Right ventricle myocardium inferior (tissue), 1 donor: ENCODE data around the gene GUCA1C. TPM values are rescaled to one million over a fixed set of nuclear protein-coding genes. Genes with fewer than 3 reads are reported as not detected.

Source experiments
- ATAC-seq: fragments of 200-7000 bp; cut with Tn5 transposase; one replicate; pipeline ENCODE4 v1.9.1; 2020; ENCODE audit warnings: mild to moderate bottlenecking, moderate library complexity
- DNase-seq: peaks from one replicate; pipeline ENCODE4 v3.0.0; 2021; ENCODE audit errors: missing footprints
- intact Hi-C: fragments of 100-400 bp; cut with DNase I; formaldehyde crosslinking; loops from one replicate; pipeline ENCODE4 v1.11.0; 2022
- long read RNA-seq: library from polyadenylated mRNA; unstranded; transcript quantifications from one replicate; pipeline ENCODE4 v2.0.0, GENCODE V29; 2021
- total RNA-seq: library from RNA; stranded (reverse); fragmentation: NEBNext Ultra II Directional; extraction: Animal tissue kit (Norgen Biotek cat#: 25700); gene quantifications from one replicate; pipeline ENCODE4 v1.2.1, GENCODE V29; 2021
- donor health status: DM: no; HTN: yes; CAD: no; lungs with severe emphysema.

GUCA1C gene
- not detected for total RNA-seq
- long read RNA-seq, result 0 reads

DNA sequence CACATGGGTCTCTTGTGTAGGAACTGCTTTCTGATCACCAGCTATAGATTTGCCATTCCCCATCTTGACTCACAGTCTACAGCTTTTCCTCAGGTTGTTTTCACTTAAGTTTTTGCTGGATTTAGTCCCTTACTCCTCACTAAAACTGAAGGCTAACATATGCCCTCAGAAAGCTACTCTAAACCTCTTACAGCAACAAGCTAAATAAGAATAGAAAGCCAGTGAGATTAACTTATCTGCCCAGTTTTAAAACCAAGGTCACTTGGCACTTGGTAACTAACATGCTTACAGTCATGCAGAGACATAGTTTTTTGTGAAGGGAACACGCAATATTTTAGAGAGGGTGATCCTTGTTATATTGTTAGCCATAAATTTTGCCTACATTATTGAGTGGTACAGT is at the start of gene GUCA1C:
Gene GUCA1C (minus strand): TSS at position 180 of the 400 bp plus-strand sequence. CDS start 117 bp downstream, at position 63.
- intact Hi-C loops, result no loop called here
- ATAC-seq, result no peak
- no peak for DNase-seq

DNA sequence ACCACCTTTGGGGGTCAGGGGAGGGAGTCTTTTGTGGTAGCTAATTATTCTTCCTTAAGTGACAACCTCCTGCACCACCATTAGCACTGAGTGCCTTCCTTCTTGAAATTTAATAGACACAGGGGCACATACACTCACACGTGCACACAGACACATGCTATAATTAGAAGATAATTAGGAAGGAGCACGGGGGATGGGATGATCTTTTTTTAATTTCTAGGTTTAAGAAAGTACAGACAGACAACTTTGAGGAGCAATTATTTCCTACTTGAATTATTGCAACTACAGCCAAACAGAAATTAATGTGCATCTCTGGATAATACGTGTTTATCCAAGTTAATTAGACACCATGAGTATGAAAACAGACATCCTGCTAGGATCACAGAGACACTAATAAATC is 44.8 kb upstream of the GUCA1C start:
- intact Hi-C loops, result no loop called here

GRCh38 chr3:108985844-108986243 is 32.2 kb upstream of the GUCA1C start:
- ATAC-seq, result no peak
- no peak for DNase-seq
- intact Hi-C loops, result no loop called here

More for the DNA sequence above, 44.8 kb upstream of the GUCA1C start:
- DNase-seq (no peak), ATAC-seq (no peak)

DNA sequence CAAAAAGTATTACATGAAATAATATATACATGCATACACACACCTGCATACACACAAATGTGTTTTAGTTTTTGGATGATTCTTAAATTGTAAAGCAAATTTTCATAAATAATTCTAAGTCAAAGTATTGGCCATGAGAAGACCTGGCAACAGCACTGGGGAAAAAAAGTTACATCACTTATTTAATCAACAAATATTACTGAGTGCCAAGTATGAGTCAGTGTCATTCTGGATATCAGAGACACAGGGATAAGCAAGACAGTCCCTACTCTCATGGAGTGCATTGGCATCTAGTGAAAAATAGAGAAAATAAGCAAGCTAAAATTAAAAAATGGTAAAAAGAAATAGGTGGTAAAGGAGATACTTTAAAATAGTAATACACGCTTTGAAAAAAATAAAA is 29.4 kb upstream of the GUCA1C start:
- intact Hi-C loops, result no loop called here
- no peak for DNase-seq
- ATAC-seq, result no peak

DNA sequence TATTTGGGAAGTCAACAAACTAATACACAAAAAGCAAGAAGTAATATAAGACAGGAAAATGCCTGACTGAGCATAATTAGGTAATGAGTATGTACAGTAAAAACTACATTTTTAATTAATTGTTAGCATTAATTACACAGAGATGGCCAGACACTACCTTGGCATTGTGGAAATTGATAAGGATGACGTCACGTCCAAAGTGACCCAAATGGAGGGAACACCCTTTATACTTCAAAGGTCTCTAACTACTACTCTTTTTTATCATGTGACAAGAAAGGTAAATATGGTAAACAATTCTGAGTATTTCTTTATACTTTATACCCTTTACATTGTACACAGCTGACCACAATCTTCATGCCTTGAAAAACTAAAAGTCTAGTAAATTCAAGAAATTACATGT is 22.4 kb upstream of the GUCA1C start:
- ATAC-seq (no peak), DNase-seq (no peak)
- intact Hi-C loops, result no loop called here

DNA sequence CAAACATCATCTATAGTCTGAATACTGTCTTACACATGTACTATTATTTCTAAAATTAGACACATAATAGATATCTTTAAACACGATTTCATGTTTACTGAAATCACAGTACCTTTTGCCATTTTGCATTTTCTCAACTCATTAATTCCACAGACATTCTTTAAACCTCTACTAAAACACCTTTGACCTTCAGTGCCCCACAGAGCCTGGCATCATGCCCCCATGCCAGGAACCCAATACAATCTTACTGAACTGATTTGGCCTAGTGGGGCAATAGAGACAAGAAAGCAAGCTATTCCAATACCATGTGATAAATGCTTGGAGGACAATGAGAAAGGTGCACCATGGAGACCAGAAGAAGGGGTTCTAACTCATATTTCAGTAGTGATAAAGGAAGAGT is 19.3 kb upstream of the GUCA1C start:
- ATAC-seq (no peak), DNase-seq (no peak)
- intact Hi-C loops, result no loop called here

GRCh38 chr3:108972482-108972881 is 18.8 kb upstream of the GUCA1C start:
- intact Hi-C loops, result no loop called here
- DNase-seq (no peak), ATAC-seq (no peak)

- DNase-seq, result no peak
- intact Hi-C loops, result no loop called here
- no peak for ATAC-seq
Observed at GRCh38 chr3:108970561-108970960, 16.9 kb upstream of the GUCA1C start.

- ATAC-seq (no peak), DNase-seq (no peak)
- intact Hi-C loops, result no loop called here
Observed at GRCh38 chr3:108966773-108967172, 13.1 kb upstream of the GUCA1C start.

GRCh38 chr3:108959017-108959416 is 5.3 kb upstream of the GUCA1C start:
- intact Hi-C loops, result no loop called here
- DNase-seq (no peak), ATAC-seq (no peak)

DNA sequence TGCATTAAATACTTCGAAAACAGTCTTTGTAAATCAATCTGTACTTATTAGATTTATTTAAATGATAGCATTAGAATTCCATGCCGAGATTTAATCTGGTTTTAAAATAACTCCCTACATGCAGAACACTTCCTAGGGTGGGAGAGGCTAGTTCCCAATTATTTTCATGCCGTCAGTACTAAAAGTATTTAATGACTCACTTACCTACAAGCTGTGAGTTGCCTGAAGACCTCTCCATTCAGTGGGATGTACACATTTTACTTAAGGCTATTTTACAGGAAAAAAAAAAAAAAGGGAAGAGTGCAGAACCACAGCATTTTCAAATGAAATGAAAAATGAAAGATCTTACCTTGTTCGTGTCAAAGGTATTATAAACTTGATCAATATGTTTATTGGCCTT is 469 bp downstream of the GUCA1C start:
- ATAC-seq (no peak), DNase-seq (no peak)
- intact Hi-C loops, result no loop called here

DNA sequence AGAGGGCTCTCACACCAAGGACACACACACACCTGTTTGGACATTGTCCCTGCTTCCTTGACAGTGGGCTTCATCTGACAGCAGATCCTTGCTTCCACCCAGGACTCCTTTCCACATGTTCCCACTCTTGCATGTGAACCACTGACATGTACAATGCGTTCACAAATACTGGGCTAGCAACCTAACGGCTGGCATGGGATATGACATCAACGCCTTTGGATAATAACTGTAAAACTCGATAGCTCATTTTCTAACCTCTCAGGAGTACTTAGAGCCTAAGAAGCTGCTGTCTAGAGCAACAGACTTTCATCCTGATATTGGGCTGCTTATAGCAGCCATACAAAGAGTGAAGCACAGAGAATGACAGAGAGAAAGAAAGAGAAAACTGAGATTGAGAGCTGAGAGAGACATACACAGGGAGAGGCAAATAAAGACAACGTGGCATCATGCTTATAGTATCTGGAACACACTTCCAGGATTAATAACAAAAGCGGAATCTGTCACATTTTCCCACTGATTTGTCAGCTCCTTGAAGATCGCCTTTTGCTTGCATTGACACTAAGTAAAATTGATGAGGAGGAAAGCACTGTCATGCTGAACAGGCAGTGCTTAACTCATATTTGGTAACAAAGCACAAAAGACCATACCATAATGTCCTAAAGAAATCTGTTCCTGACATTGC is 1.7 kb downstream of the GUCA1C start:
- DNase-seq, result no peak
- intact Hi-C loops, result no loop called here
- ATAC-seq, result no peak

- intact Hi-C loops, result no loop called here
- DNase-seq, result no peak
- no peak for ATAC-seq
Observed at GRCh38 chr3:108947855-108948254, 5.8 kb downstream of the GUCA1C start.

DNA sequence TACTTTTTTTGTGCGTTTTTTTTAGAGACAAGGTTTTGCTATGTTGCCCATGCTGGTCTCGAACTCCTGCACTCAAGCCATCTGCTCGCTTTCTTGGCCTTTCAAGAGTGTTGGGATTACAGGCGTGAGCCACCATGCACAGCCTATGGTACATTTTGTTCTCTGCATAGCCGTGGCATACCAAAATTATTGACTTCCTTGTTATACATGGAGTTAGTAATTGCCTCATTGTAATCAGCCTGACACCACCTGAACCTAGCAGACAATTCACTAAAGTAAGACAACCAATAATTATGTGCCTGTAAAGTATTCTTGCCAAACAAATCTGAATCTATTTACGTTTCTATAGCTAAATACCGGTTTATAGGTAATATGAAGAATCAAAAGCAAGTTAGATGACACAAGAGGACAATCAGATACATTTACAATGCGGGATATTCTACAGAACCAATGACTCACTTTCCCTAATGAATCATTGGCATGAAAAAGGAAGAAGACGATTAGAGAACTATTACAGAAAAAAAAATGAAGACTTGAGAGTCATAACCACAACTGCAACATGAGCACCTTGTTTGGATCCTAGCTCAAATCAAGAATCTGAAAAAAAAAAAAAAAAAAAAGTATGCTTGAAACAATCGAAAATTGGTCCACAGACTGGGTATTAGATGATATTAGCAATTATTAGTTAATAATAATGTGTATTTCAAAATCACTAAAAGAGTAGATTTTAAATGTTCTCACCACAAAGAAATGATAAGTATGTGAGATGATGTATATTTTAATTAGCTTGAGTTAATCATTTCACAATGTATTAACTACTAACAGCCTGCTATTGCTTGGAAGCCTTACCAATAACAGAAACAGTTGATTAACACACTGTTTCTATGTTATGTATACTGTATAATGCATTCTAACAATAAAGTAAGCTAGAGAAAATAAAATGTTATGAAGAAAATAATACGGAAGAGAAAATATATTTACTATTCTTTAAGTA is 7.1 kb downstream of the GUCA1C start:
- ATAC-seq, result no peak
- DNase-seq, result no peak
- intact Hi-C loops, result no loop called here

GRCh38 chr3:108940568-108941263 is 13.0 kb downstream of the GUCA1C start:
- intact Hi-C loops, result no loop called here
- DNase-seq (no peak), ATAC-seq (no peak)

DNA sequence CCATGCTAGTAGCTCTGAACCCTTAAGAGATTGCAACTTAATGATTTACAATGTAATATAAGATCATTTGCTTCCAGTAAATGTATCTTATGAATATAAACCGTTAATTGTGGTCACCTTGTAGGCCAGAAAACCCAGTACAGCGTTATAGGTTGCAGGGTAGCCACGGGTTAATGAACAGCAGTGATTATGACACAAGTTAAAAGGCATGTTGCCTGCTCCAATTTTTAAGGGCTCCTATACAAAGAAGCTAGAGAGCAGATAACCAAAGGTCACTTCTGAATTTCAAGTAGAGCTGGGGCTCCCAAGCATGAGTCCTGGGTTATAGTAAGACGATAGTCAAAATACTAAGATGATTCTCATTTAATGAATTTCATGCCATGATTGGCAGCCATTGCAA is 13.5 kb downstream of the GUCA1C start:
- no peak for DNase-seq
- no peak for ATAC-seq
- intact Hi-C loops, result no loop called here

GRCh38 chr3:108936924-108937689 is 16.6 kb downstream of the GUCA1C start:
- intact Hi-C loops, result no loop called here
- ATAC-seq, result peak; percentile 34
- DNase-seq, result no peak

DNA sequence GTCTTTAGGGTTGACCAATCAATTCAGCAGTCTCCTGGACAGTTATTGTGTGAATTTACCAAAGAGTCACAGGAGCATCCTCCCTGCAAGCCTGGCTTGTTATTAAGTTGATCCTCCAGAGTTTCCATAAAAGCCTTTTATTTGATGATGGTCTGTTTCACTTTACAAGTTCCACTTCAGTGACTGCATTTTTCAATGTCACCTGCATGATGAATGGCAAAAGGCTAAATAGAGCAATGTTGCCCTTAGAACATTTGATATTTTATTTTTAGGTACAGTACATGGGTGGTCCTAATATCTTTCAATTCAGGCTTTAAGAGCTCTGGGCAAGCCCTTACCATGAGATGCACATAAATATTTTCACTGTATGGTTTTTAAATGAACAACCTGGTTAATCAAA is 22.6 kb downstream of the GUCA1C start:
- intact Hi-C loops, result no loop called here
- DNase-seq, result no peak
- no peak for ATAC-seq

- DNase-seq (no peak), ATAC-seq (no peak)
- intact Hi-C loops, result loop anchor here (5.0 kb wide), 1 partner anchor 257 kb away; no protein-coding TSS in a partner anchor
Observed at GRCh38 chr3:108918866-108919265, 34.8 kb downstream of the GUCA1C start.
